HG03520 (cell line): ENCODE data around the gene SIK2.

Experiments used
- ATAC-seq: cut with Tn5 transposase; IDR thresholded peaks from one replicate; pipeline ENCODE4 v1.9.1; 2021; ENCODE audit warnings: mild to moderate bottlenecking, moderate library complexity; ENCODE audit not compliant: unreplicated experiment

The SIK2 gene

GRCh38 chr11:111726301-111726713 lies 124.1 kb downstream of the SIK2 start:
- no peak for ATAC-seq

DNA sequence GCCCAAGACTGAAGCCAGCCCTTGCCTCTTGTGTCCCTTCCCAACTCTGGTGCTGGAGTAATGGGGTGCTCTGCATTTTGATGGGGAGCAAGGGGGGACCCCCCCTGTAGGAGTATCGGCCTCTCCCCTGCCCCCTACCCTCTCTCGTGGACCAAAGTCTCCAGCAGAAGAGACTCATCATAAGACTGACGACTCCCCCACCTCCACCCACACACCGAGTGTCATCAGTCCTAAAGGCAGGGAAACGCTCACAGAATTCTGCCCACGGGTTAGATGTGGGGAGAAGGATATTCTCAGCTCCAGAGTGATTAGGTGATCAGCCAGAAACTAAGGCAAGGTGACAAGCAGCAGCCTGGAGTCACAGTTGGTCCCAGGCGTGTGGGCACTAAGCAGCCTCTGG lies 125.2 kb downstream of the SIK2 start:
- no peak for ATAC-seq

GRCh38 chr11:111729071-111729830 lies 127.0 kb downstream of the SIK2 start:
- no peak for ATAC-seq

DNA sequence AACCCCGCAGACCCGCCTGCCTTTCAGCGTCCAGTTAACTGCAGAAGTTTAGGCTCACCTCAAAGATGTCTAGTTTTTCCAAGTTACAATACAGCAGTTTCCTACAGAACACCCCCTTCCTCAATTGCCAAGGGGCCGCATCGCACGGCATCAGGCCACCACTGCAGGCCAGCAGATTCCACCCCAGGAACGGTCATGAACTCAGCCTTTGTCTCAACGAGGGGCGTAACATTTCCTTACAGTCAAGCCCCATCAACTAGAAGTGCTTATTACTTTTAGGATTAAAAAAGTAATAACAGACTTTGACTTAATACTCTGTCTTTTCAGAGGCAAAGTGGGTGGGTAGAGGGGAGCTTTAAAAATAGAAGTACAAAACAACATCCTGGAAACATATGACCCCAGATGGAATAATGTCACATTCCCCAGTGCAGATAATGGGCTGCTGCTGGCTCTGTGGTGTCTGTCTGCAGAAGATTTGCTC lies 127.6 kb downstream of the SIK2 start:
- ATAC-seq: no peak

GRCh38 chr11:111730871-111731591 lies 128.8 kb downstream of the SIK2 start:
- ATAC-seq: no peak

DNA sequence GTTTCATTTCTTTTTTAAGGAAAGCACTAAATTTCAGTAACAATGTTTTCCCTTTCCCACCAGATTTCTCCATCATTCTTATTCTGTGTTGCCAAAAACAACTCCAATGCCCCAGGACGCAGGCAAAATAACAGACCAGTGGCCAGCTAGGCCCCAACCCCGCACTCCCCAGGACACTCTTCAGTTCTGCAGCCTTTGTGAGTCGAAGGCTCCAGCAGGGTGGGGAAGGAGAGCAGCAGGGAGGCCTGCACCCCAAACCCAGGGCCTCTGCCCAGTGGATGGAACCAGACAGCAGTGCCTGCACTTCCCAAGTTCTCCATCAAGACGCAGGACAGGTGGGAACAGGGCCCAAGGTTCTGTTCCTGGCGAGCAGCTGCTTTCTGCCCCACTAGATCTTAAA lies 129.6 kb downstream of the SIK2 start:
- ATAC-seq: no peak

GRCh38 chr11:111733016-111733415 lies 130.8 kb downstream of the SIK2 start:
- no peak for ATAC-seq

GRCh38 chr11:111733611-111734088 lies 131.4 kb downstream of the SIK2 start:
- no peak for ATAC-seq

GRCh38 chr11:111734101-111734953 lies 132.1 kb downstream of the SIK2 start:
- ATAC-seq: no peak

DNA sequence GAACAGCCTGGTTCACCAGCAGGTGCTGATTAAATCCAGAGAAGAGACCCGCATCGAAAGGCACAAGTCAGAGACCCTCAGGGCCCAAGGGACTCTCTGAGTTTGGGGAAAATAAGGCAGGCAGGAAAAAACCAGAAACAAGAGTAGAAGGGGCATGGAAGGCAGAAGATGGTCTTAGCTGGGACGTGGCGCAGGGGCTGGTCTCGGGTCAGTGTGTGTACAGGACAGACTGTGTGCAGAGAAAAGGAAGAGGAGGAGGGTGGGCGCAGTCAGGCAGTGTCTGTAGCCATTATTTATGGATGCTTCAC lies 132.7 kb downstream of the SIK2 start:
- no peak for ATAC-seq

DNA sequence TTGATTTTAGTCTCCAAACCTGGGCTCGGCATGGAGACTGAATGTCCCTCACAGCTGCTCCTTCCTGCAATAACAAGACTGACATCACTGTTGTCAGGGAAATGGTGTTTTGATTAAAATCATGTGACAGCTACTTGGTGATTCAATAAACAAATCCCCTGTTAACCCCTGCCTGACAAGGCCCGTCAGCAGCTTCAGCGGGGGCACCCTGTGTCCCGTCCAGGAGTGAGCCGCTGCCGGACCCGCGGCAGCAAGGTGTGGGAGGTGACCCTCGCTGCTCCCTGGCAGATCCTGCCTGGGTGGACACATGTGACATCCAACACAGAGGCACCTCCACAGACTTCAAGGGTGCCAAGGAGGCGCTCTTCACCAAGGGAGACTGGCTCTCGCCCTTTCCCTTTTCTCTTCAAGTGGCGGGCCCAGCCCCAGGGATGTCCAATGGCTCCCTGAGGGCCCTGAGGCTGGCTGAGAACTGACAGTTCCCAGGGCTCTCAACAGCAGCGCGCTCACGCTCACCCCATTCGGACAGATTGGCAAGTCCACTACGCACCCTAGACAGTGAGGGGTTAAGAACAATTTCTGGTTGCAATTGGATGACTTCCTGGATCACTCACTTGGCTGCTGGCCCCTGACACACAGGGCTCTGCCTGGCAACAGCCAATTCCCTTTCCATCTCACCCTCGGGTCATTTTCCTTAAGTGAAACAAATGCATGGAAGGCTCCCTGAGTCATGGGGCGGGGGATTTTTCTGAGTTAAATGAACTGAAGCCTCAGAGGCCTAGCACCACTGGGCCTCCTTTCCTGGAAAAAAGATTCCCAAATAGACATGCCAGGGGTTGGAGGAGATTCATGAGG lies 133.2 kb downstream of the SIK2 start:
- no peak for ATAC-seq

GRCh38 chr11:111736181-111736590 lies 133.9 kb downstream of the SIK2 start:
- no peak for ATAC-seq

DNA sequence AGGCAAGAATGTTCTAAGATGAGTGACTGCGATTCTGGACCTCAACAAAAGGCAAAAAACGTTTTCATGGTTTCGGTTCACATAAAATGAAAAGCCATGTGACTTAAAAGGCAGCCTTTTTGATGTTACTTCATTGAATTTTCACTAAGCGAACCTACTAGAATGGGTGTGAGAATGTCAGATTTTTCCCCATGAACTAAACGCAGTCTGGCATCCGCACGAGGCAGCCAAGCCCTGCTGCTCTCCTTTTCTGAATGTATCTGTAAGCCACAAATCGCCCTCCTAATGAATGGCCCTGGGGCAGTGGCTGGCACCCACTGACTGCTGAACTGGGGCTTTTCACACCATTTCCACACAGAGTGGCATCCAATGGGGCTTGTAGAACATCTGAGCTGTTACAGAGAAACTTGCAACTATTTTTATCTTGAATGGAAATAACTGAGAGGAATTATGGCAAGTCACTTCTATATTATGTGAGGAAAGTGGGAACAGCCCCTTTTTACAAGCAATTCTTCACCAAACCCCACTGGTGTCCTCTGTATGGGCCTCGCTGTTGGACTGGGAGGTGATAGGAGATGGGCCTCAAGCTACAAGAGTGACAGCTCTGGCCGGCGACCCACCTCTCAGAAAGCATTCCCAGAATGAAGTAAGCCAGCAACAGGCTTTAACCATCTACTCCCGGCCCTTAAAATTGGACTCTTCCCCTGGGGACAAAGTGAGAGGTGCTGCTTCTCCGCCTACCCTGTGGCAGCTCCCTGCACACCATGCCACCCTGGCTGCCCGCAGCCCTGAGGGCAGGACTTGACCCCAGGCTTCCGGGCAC lies 134.6 kb downstream of the SIK2 start:
- no peak for ATAC-seq

GRCh38 chr11:111737444-111738210 lies 135.4 kb downstream of the SIK2 start:
- ATAC-seq: no peak

- ATAC-seq: no peak
Measured at GRCh38 chr11:111739299-111739698, 137.1 kb downstream of the SIK2 start.

DNA sequence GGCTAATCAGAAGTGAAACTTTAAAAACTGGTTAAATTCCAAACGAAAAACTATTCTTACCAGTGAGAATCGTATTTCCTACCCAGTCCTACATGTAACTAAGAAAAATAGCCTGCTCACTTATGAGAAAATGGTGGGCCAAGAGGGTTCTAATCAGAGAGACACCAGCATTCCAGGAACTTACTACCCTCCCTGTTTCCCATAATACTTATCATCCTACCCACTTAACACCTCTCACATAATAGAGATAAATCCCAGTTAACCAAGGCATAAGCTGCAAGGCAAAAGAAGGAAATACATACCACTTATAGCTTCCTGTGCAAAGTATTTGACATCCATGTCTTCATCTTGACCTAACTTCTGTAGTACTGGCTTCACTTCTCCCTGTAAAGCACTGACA lies 139.5 kb downstream of the SIK2 start:
- ATAC-seq: no peak

DNA sequence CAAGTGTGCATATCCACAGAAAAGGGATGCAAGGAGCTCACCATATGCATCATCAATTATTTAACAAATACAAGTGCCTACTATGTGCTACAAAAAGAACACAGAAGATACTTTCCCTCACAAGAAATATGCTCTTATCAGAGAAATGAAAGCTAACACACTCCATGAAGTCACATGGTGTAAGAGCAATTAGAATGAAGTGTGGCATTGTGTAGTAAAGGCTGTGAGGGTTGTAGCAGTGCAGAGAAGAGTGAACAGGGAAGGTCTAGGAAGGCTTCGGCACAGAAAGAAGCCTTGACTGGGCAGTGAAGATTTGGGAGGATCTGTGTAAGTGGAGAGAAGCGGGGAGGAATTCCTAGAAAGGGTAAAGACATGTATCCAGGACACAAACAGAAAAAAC lies 141.5 kb downstream of the SIK2 start:
- ATAC-seq: no peak

DNA sequence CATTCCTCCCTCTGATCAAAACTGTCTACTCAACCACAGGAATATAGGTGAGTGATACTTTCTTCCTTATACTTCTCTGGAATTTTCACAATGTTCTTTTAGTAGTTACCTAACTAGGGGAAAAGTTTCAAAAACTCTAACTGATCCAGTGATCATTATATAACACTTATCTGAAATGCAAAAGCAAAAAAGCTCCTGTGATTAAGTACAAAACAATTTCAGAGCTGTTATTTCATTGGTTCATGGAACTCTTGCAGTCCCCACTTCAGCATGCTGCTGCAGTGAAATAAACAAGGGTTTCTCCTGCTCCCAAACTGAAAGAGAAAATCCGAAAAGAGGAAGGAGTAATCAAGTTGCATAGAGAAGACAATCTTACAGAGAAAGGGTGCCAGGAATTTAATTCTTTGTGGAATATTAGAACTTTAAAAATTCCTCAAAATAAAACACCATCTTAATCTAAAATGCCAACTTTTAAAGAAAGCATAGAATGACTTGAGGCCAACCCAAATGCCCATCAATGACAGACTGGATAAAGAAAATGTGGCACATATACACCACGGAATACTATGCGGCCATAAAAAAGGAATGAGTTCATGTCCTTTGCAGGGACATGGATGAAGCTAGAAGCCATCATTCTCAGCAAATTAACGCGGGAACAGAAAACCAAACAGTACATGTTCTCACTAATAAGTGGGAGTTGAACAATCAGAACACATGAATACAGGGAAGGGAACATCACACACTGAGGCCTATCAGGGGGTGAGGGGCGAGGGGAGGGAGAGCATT lies 143.7 kb downstream of the SIK2 start:
- no peak for ATAC-seq
